Fibroblast of pulmonary artery (primary cell): Measurements from ENCODE around the gene ZNF577.

Experiments used
- DNase-seq: peaks from one replicate; pipeline ENCODE4 v3.0.0-alpha.2; 2010; ENCODE audit warnings: low read depth
- H3K4me3 ChIP-seq: replicated peaks from 2 replicates; pipeline ENCODE4 v1.5.1; 2011; ENCODE audit warnings: low read depth, mild to moderate bottlenecking, control low read depth, low read length, moderate library complexity
- CTCF ChIP-seq: IDR thresholded peaks from 2 replicates; pipeline ENCODE4 v1.5.1; 2011; ENCODE audit warnings: mild to moderate bottlenecking, control low read depth, low read length, inconsistent platforms; ENCODE audit errors: missing control alignments

Gene ZNF577

GRCh38 chr19:51861870-51862622 is 25.7 kb downstream of the ZNF577 start:
- no peak overlapping the region for H3K4me3 ChIP-seq
- no peak for DNase-seq
- no peak for TF ChIP-seq CTCF

GRCh38 chr19:51837145-51837544 is 50.6 kb downstream of the ZNF577 start:
- no peak for TF ChIP-seq CTCF
- DNase-seq: no peak
- no peak overlapping the region for H3K4me3 ChIP-seq

- no peak overlapping the region for H3K4me3 ChIP-seq
- TF ChIP-seq CTCF: peak; percentile 27
- DNase-seq: peak; percentile 42
These were observed 57.5 kb downstream of the ZNF577 start for GRCh38 chr19:51830274-51830673.

GRCh38 chr19:51824281-51825005 is 63.3 kb downstream of the ZNF577 start:
- DNase-seq: no peak
- TF ChIP-seq CTCF: no peak
- H3K4me3 ChIP-seq: no peak overlapping the region

- DNase-seq: no peak
- no peak for TF ChIP-seq CTCF
- no peak overlapping the region for H3K4me3 ChIP-seq
These were observed 64.8 kb downstream of the ZNF577 start for GRCh38 chr19:51822946-51823345.

- H3K4me3 ChIP-seq: no peak overlapping the region
- TF ChIP-seq CTCF: no peak
- DNase-seq: peak; percentile 78
These were observed 65.4 kb downstream of the ZNF577 start for GRCh38 chr19:51822325-51822724.
